Measurements from ENCODE around the gene MYRIP. TPM values are rescaled to one million over a fixed set of nuclear protein-coding genes. Genes with fewer than 3 reads are reported as not detected.

The MYRIP gene
- total and polyA plus RNA-seq, 2 of the 4 experiments (the other 2 are of a cell fraction): not detected

- Histone ChIP-seq H3K23ac (ENCODE audit: low read depth, low read length) (no peak overlapping the region), H4K8ac (ENCODE audit: low read depth in 2 of 2, low read length in 2 of 2) (no peak overlapping the region), H3K4me2 (ENCODE audit: low read depth, low read length) (no peak overlapping the region), H4K20me1 (ENCODE audit: insufficient read depth, low read length) (no peaks in the 10 kb centered on the region), H3K27me3 (ENCODE audit: control insufficient read depth, insufficient read depth, low read length) (no peaks in the 10 kb centered on the region), H2AK9ac (replicated peaks; ENCODE audit: low read depth, low read length, poor library complexity) (no peak overlapping the region), H4K5ac (ENCODE audit: low read depth, low read length) (no peak overlapping the region), H3K9me3 (ENCODE audit: control insufficient read depth, insufficient read depth, low read length) (peaks cover 24% of the 10 kb centered on the region), H3K56ac (ENCODE audit: extremely low read depth, insufficient read depth, low read length) (no peak overlapping the region), H3K18ac (ENCODE audit: low read depth, low read length) (no peak overlapping the region), H3K4me3 (ENCODE audit: insufficient read depth, low read depth, low read length) (no peak overlapping the region), H4K91ac (ENCODE audit: insufficient read depth, low read depth, low read length) (no peak overlapping the region), H3K4me1 (ENCODE audit: control insufficient read depth, insufficient read depth, low read length) (no peaks in the 10 kb centered on the region), H3K9me1 (ENCODE audit: insufficient read depth, low read length) (no peaks in the 10 kb centered on the region), H2AK5ac (ENCODE audit: low read depth, low read length) (no peak overlapping the region), H3K79me1 (ENCODE audit: low read depth in 1 of 2, low read length in 2 of 2) (no peaks in the 10 kb centered on the region), H2BK20ac (ENCODE audit: low read depth, low read length) (no peak overlapping the region), H2BK15ac (ENCODE audit: low read depth, low read length) (no peak overlapping the region), H3K9ac (ENCODE audit: low read depth, low read length) (no peak overlapping the region), H2BK5ac (ENCODE audit: low read depth, low read length, poor library complexity, severe bottlenecking) (no peak overlapping the region), H2AFZ (replicated peaks; ENCODE audit: low read length, poor library complexity) (no peak overlapping the region), H3K14ac (replicated peaks; ENCODE audit: low read depth, low read length) (no peak overlapping the region), H3K36me3 (ENCODE audit: control insufficient read depth, insufficient read depth, low read length) (no peaks in the 10 kb centered on the region), H3K4ac (ENCODE audit: low read depth, low read length) (no peak overlapping the region), H3K27ac (ENCODE audit: insufficient read depth, low read length) (no peak overlapping the region), H2BK120ac (ENCODE audit: low read depth, low read length) (no peak overlapping the region)
- DNase-seq (no peak), ATAC-seq (ENCODE audit: low read depth) (peak; percentile 27; the same call in 1 of the 2 replicates)
- no CpG with 5 or more reads among the region's 3 CpGs for WGBS, 2 experiments (ENCODE audit: extremely low coverage in 2 of 2, insufficient read length in 1 of 2)
- BruUV-seq (replicated peaks): no TSS peak
- POLR2A ChIA-PET (ENCODE audit: unreplicated experiment): no interaction called here
- intact Hi-C loops (cut with micrococcal nuclease) (no loop called here), dilution Hi-C loops (cut with HindIII; ENCODE audit: low sequenced_read_pairs, unreplicated experiment) (no loop called here), in situ Hi-C loops (cut with MboI; ENCODE audit: low sequenced_read_pairs) (no loop called here)
- CTCF ChIA-PET: no interaction called here
- TF ChIP-seq CEBPB (IDR thresholded peaks at IDR 0.05; ENCODE audit: low read depth, low read length): no peak
- TF ChIP-seq RAD21 (IDR thresholded peaks at IDR 0.05; ENCODE audit: low read length): no peak
- TF ChIP-seq BHLHE40 (IDR thresholded peaks at IDR 0.05; ENCODE audit: low read depth, low read length): no peak
- TF ChIP-seq RCOR1 (IDR thresholded peaks at IDR 0.05; ENCODE audit: insufficient replicate concordance, low read length): no peak
- no peak for TF ChIP-seq CTCF (conservative IDR thresholded peaks at IDR 0.05; ENCODE audit: low read depth, low read length)
- no peak for TF ChIP-seq NFE2L2 (IDR thresholded peaks at IDR 0.05; ENCODE audit: low read depth, low read length)
- TF ChIP-seq POLR2A (IDR thresholded peaks at IDR 0.05; ENCODE audit: low read depth, low read length): no peak
Measured at GRCh38 chr3:40120806-40121205, 311.4 kb downstream of the MYRIP start.
